NCI-H2196 treated with DMSO at 0.1 percent for 48 hours (cell line): ENCODE measurements around the gene CENPC.

Source experiments
- DNase-seq: peaks from one replicate; lab custom pipeline; 2025; ENCODE audit not compliant: unreplicated experiment; lab: John Stamatoyannopoulos, UW

Gene CENPC, protein sequence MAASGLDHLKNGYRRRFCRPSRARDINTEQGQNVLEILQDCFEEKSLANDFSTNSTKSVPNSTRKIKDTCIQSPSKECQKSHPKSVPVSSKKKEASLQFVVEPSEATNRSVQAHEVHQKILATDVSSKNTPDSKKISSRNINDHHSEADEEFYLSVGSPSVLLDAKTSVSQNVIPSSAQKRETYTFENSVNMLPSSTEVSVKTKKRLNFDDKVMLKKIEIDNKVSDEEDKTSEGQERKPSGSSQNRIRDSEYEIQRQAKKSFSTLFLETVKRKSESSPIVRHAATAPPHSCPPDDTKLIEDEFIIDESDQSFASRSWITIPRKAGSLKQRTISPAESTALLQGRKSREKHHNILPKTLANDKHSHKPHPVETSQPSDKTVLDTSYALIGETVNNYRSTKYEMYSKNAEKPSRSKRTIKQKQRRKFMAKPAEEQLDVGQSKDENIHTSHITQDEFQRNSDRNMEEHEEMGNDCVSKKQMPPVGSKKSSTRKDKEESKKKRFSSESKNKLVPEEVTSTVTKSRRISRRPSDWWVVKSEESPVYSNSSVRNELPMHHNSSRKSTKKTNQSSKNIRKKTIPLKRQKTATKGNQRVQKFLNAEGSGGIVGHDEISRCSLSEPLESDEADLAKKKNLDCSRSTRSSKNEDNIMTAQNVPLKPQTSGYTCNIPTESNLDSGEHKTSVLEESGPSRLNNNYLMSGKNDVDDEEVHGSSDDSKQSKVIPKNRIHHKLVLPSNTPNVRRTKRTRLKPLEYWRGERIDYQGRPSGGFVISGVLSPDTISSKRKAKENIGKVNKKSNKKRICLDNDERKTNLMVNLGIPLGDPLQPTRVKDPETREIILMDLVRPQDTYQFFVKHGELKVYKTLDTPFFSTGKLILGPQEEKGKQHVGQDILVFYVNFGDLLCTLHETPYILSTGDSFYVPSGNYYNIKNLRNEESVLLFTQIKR

DNA sequence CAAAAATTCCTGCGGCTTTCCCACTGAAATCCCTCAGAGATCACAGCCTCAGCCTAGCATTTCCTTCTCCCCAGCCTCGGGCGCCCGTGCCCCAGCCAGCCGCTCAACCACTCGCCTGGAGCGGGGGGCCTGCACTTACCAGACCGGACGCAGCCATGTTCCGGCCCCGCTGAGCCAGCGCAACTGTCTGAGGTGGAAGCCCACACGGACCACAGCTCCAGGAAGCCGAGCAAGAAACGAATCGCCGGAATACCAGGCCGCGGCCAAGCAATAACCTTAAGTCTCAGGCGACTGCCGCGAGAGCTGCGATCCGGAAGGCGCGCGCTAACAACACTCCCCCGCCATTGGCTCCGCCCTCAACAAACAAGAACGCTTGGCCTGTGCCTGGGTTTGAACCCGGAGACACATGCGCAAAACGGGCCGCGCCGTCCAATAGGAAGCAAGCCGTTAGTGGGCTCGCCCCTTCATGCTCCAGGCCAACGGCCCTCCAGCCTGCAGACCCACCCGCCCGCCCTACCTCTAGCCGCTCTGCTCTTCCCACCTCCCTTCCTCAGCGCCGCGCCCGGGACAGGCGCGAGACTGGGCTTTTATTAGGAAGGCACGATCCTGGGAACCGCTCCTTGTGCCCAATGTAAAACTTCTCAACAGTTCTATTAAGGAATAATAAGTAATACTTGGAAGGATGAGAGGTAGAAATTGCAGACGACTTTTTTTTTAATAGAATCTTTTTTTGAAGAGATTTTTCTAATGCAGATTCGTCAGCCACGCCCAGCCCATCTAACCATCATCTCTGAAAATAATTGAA, at the start of gene CENPC:
Gene CENPC, minus strand, starts transcription at position 305 of the 805 bp plus-strand sequence. Its CDS starts 148 bp downstream, at position 157.
- peak; percentile 65 for DNase-seq

DNA sequence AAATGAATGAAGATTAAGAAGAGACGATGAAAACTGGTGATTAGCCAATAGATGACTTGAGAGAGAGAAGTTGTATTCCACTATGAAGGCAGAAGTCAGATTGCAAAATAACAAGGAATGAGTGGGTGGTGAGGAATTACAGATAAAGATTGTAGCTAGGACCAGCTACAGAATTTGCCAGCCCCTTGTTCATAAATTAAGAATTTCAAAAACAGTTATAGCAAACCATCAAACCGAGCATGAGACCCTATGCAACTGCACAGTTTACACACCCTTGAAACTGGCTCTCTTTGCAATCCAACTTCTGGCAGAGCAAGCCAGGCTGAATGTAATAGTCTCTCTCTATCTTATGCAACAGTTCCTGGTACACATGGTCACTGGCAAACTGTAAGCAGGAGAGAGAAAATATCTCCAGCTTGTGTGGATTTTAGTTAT, 48.5 kb upstream of the CENPC start:
- DNase-seq, result no peak

DNA sequence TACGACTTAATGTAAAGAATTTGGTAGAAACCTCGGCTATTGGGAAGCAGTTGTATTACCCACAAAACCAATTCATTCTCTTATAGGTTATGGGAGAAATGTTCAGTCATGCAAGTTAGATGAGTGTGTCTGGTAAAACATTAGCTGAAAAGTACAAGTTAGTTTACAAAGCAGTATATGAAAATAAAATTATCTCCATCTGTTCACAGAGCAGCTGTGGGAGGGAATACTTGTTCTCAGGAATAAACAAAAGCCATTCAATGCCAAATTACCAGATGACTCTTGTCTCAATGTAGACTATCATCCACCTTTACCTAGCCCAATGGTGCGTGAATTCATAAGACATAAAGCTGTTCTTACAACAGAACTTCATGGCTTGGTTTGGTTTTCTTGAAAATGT, 41.9 kb upstream of the CENPC start:
- no peak for DNase-seq

DNA sequence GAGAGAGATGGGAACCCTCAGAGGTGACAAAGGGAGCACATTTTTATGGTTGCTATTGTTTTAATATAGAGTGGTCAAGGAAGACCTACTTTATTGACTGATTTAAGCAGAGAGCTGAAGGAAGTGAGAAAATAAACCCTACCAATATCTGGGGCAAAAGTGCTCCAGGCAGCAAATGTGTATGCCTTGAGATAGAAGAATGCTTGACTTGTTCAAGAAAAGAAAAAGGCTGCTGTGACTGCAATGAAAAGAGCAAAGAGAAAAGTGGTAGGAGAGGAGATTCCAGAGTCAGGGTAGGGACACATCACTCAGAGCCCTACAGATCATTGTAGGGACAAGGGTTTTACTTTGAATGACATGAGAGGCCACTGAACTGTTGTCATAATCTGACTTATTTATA, 39.2 kb upstream of the CENPC start:
- DNase-seq, result no peak

DNA sequence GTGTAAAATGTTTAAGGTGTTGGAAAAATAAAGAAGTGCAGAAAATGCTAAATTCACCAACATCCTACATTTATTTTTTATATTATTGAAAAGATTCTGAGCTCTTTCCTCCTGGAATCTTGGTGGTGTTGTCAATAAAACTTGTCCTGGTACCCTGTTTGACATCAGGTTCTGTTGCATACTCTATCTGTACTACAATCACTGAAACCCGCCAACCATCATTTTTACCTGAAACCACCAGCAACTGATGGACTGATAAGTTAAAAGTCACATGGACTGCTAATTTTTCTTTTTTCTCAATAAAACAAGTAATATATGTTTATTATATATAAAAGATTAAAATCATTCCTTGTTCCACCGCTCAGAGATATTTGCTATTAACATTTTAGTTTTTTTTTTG, 36.6 kb upstream of the CENPC start:
- DNase-seq, result no peak

DNA sequence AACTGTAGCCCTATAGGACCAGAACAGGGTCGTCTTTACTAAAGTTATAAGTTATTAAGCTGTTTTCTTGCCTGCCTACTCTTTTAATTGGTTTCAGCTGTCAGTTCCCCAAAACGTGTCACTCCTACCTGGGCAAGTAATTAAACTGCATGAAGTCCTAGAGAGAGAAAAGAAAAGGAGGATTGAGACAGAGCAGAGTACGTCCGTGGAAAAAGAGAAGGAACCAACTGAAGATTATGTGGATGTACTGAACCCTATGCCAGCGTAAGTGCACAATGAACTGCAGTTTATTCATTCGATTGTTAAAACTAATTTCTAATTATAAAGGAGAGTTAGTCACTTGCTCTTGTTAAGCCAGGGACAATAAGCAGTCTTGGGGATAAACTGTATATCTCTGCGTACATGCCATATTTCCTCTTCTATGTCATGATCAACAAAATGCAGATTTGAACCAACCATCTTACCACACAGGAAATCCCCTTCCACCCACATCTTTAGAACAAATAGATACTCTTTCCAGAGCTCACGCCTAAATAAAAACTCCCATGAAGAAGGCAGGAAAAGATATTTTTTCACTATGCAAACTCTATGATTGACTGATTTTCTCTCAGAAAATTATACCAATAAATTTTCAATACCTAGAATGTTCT, 36.0 kb upstream of the CENPC start:
- DNase-seq, result no peak

DNA sequence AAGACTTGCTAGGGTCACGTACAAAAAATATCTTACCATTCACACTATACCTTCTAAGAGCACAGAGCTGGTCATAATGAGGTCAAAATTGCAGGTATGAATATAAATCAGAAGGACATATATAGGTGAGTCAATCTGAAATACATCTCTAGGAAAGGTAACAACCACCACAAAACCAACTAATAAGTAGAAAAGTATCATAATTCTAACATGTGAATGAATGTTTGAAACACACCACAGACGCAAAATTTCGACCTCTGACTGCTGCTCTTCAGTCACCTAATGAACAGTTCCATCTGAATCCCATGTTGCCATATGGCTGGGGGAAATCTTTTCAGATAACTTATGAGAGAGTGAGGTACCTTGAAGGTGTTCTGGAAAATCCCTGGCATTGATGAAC, 35.3 kb upstream of the CENPC start:
- DNase-seq, result no peak

DNA sequence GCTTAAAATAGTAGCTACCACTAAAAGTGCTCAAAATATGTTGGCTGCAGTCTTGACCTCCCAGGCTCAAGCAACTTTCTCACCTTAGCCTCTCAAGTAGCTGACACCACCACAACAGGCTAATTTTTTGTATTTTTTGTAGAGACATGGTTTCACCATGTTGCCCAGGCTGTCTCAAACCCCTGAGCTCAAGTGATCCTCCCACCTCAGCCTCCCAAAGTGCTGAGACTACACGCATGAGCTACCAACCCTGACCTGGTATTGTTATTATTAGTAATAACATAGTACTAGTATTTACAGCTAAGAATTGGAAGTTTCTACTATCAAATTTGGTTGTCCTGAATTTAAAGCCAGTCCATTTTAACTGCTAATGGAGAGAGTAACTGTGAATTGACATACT, 31.2 kb upstream of the CENPC start:
- no peak for DNase-seq

DNA sequence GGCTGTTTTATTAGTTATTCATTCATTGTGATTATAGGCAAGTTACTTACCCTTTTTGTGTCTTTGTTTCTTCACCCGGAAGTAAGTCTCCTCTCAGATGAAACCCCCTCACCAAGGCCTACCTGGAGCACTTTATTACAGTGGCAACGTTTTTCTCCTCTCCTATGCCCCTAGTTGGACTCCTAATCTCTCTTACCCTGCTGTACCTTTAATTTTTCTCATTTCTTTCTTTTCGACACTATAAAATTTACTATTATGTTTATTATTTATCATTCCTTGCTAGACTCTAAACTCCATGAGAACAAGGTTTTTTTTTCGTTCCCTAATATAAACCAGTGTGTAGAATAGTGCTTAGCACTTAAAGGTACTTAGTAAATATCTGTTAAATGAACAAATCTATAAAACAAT, 30.8 kb upstream of the CENPC start:
- no peak for DNase-seq

DNA sequence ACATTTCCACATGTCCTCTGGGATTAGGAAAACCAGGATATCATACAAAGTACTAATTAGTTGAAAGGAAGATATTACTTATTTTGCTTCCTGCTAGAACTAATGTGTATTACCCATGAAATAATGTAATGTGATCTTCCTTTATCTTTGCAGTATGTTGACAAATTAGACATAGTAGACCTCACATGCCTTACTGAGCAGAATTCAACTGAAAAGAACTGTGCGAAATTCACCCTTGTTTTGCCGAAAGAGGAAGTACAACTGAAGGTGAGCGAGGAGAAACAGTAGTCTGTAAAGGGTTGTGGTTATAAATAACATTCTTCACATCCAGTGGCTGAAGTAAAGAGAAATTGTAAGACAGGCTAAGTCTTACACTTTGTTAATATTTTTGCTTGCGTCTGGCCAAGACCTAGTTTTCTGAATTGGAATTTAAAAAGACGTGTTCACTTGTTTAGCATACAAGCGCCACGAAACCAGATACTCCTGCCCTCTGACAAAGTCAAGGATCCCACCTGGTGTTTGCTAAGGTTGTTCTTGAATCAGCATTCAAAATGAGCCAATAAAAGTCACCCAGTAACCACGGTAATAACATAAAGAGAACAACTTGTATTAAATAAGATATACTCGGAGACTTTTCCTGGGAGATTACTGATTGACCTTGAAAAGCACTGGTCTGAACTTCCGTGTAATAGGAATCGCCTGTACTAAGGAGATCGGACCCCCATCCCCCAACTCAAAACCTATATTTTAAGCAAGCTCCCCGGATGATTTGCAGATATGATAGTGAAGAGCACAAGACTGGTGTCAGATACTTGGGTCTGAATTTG, 30.1 kb upstream of the CENPC start:
- DNase-seq, result peak; percentile 60

DNA sequence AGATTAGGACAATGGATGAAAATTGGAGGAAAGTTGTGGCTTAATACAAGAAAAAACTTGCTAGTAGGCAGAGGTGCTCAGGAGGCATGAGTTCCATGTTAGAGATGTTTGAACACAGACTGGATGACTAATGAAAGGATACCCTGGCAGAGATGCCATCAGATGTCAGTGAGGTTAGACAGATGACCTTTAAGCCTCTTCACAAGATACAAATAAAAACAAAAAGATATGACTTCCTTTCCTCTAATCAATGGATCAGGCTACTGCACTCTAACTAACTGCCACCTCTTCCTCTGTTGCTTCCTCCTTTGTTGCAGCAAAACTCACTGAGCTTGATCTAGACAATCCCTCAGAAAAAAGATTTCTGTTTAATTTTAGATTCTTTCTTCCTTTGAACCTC, 27.9 kb upstream of the CENPC start:
- DNase-seq, result no peak

DNA sequence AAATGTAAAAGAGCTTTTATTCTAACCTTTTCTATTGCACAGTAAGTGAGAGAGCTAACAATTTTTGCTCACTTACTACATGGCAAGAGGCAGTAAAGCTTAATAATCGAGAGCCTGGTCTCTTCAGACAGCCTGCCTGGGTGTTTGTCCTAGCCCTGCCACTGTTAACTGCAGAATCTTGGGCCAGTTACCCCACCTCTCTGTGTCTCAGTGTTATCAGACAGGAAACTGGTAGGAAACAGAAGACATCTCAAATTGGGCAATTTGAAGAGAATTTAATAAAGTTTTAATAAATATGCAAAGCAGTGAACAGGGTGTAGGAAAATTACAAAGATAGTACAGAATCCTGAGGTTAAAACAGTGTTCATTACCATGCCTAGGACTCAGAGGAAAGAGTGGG, 26.7 kb upstream of the CENPC start:
- DNase-seq, result no peak

DNA sequence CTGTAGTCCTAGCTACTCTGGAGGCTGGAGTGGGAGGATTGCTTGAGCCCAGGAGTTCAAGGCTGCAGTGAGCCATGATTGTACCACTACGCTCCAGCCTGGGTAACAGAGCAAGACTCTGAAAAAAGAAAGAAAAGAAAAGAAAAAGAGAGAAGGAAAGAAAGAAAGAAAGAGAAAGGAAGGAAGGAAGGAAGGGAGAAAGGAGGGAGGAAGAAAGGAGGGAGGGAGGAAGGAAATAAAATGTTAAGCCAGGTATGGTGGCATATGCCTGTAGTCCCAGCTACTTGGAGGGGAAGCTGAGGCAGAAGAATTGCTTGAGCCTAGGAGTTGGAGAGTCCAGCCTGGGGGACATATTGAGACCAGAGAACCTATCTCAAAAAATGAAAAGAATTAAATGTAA, 25.2 kb upstream of the CENPC start:
- DNase-seq, result no peak

DNA sequence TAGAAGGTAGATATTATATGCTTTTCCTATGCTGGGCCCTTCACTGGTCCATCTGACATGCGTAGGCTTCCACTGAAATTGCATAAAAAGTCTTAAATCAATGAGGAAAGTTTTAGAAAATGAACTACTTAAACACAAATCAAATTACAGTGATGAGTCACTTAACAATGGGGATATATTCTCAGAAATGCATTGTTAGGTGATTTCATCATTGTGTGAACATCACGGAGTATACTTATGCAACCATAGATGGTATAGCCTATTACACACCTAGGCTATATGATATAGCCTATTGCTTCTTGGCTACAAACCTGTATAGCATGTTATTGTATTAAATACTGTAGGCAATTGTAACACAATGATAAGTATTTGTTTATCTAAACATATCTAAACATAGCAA, 23.5 kb upstream of the CENPC start:
- no peak for DNase-seq

DNA sequence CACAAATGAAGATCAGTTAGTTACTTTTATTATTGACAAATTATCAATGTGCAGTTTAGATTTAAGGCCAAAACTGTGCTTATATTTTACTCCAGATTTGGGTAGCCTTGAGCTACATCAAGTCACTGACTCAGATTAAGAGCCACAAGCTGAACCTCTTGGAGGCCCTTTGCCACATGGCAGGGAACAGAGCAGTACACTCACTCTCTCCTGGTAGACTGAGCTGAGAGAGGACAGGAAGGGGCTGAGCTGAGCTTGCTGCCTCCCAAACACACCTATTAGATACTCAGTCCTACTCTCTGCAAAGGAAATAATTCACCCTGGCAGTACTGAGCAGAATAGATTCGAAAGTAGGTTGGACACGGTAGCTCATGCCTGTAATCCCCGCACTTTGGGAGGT, 21.0 kb upstream of the CENPC start:
- no peak for DNase-seq

DNA sequence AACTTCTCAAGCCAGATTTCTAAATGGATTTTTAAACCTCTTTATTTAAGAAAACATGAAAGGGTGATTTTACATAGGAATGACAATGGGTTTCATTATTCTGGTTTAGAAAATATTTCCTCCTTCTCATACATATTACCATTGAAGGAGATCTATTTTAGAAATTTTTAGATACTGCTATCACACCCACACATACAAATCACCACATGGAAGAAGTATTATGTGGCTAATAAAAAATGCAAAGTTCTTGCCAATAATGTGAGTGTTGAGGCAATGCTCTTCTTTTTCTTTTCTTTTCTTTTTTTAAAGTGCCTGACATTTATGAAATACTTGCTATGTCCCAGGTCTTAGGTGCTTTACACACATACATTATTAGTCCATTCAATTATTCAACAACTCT, 20.0 kb upstream of the CENPC start:
- no peak for DNase-seq

DNA sequence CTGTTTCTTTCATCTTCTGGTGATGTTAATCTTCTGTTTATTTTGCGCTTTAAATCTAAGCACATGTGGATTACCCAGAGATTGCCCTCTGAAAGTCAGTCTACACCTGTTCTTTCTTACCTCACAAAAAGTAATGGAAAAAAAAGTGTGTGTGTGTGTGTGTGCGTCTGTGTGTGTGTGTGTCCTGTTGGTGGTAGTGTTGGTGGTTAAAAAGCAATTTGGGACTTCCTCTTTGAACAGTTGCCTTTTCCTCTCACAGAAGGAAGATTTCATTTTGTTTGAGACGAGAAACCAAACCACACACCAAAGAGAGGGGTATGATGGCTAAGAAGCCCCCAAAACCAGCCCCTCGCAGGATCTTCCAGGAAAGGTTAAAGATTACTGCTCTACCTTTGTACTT, 13.2 kb upstream of the CENPC start, which contains the start of gene STAP1:
Gene STAP1, plus strand, starts transcription at position 235 of the 400 bp plus-strand sequence. Its CDS starts 83 bp downstream, at position 318.
- DNase-seq, result no peak

DNA sequence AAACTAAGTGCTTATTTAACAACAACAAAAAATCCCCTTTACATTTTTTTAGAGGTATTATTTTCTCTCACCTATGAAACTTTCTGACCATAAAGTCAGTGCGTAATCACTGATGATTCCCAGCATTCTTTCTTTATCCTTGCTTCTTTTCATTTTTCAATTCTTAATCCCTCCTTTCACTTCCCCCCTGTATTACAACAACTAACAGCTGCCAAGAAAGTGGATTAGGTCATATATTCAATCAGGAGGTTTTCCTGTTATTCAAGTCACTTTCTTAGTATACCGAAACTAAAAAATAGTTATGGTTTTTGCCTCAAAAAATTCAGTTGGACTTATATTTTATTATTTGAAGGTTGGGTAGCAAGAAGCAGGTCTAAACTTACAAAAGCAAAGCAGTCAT, 11.1 kb upstream of the CENPC start:
- DNase-seq, result no peak

DNA sequence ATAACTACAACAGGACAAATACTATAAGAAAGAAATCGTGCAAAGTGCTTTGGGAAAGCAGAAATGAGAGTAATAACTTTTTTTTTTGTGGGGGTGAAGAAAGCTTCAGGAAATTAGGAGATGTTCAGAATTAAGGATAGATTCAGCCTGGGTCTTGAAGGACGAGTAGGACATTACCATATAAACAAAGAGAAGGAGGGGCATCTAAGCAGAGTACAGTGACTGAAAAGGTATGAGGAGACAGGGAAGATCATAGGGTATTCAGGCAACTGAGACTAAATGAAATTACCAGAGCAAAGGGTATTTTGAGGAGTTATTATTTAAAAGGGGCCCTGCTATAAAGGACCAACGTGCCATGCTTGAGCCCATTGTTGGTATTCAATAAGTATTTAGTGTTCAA, 10.1 kb upstream of the CENPC start:
- no peak for DNase-seq

DNA sequence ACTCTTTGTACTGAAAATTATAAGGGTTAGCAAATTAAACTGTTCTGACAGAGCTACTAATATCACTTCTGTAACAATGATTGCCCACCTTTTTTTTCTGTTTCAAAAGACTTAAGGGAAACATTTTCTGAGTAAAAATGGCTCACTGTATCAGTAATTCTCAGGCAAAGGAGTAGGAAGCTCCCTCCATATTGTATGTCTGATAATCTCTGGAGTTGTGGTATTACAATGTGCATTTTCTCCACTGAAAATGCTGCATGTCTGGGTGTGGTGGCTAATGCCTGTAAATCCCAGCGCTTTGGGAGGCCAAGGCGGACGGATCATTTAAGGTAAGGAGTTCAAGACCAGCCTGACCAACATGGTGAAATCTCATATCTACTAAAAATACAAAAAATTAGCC, 8.8 kb upstream of the CENPC start:
- no peak for DNase-seq
